Activated CD4-positive, alpha-beta T cell treated with anti-CD3 and anti-CD28 coated beads, Interleukin-2, amount 50 U/mL, for 1 hour (primary cell): ENCODE results near the gene MKRN2OS.

ENCODE experiments used
- DNase-seq: peaks from one replicate; pipeline ENCODE4 v3.0.0-alpha.2; 2020

Gene MKRN2OS

DNA sequence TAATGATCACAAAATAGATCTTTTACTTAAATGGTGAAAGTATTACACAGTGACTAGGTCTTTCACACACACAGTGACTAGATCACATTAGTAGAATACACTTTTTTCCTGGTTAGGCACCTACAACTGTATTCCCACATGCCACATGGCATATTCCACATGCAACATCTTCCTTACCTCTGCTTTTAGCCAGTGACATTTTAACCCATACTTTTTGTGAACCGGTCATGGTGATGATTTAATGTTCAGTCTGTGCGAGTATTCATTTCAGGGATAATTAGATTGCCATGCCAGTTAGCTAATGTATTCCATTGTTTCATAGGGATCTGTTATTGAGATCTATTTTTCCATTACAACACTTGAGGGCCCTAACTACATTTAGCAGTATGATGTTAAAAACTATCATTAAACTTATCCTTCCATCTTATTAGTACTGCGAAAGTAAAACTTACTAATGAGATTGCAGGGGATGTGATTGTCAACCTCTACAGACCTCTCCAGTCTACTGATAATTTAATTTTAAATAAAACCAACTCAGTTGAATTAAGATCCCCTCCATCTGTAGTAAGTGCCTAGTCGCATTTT is 32.7 kb downstream of the MKRN2OS start:
- no peak for DNase-seq

DNA sequence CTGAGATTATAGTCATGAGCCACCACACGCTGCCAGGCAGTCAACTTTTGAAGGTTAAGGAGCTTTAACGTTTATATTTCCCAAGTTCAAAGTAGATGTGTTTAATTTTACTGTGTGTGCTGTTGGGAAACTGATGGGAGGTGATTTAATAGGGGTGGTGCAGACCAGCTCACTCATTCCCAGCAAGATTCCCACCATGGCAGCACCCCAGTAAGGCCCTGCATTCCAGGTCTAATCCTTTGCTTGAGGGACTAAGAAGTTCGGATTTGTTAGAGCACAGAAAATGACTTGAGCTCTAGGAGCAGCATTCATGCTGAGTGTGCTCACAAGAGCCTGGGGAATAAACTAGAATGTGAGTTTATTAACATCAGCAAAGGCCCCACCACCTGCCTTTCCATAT is 35.8 kb downstream of the MKRN2OS start:
- DNase-seq: no peak

DNA sequence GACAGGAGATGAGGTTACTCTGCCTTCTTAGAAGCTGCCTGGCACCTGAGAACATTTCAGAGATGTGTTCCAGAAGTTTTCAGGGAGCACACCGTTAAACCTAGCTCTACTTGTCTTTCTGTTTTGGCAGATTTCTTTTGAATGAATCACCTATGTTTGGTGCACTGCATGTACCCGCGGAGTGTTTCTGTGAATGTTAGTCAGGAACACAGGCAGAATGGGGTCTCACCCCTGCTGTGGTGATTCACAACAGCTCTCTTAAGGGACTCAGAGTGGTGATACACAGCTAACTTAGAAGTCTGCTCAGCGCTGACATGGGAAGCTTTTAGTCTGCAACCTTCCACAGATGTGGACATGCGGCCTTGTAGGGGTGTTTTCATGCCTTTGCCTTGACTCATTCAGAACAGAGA is 37.0 kb downstream of the MKRN2OS start:
- no peak for DNase-seq

- no peak for DNase-seq
Observed at GRCh38 chr3:12507591-12508281, 37.6 kb downstream of the MKRN2OS start.

DNA sequence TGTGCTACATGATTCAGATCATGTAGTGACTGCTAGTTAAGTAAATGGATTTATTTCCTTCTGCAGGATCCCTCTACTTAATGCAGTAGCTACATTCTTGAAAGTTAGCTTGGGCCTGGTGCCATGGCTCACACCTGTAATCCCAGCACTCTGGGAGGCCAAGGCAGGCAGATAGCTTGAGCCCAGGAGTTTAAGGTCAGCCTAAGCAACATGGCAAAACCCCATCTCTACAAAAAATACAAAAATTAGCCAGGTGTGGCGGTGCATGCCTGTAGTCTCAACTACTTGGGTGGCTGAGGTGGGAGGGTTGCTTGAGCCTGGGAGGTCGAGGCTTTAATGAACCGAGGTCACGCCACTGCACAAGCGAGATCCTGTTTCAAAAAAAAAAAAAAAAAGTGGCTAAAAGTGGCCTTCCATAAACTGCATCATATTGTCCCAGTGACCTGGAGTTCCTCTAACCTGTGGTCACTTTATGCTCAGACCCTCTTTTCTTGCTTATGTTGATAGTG is 39.0 kb downstream of the MKRN2OS start:
- no peak for DNase-seq

- no peak for DNase-seq
Observed at GRCh38 chr3:12503126-12503957, 42.0 kb downstream of the MKRN2OS start.

DNA sequence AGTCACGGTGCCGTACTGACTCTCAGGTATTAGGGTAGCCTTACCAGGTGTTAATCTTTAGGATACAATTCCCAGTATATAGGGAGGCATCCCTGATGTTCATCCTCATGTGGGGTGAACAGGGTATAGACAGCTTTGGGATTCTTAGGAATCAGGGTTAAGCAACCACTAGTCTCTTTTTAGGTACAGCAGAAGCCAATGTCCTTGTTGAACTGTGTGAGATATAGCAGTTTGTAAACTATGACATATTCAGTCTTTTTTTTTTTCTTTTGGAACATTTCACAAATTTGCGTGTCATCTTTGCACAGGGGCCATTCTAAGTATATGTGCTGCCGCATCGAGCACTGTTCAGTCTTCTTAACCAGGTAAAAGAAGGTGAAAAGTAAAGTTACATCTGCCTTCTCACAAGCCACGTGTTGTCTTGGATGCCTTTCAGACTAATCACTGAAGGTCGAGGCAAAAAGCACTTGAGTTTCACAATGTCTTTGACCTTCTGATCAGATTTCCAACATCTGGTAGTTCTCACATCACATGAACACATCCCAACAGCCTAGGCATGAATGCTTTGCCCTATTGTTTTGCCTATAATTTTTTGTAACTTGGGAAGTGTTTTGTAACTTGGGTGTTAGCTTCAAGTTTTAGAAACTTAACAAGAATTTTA is 43.8 kb downstream of the MKRN2OS start:
- DNase-seq: no peak

DNA sequence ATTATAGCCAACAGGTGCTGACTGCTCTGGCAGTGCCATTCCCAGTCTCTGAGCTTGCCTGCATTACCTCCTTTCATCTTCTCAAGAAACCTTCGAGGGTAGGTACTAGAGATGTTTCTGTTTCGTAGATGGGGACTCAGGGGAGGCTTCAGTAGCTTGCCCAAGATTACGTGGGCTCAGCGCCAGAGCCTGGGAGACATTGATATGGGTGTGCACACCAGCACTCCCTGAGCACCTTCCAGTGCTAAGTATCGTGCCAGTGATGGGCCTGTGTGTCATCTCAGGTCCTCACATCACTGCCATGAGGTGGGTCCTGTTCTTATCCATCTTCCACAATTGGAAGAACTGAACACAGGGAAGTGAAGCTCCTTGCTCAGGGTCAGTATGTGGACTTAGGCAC is 45.8 kb downstream of the MKRN2OS start:
- DNase-seq: no peak

GRCh38 chr3:12496453-12496761 is 48.9 kb downstream of the MKRN2OS start:
- DNase-seq: no peak

GRCh38 chr3:12495749-12496452 is 49.4 kb downstream of the MKRN2OS start:
- no peak for DNase-seq

DNA sequence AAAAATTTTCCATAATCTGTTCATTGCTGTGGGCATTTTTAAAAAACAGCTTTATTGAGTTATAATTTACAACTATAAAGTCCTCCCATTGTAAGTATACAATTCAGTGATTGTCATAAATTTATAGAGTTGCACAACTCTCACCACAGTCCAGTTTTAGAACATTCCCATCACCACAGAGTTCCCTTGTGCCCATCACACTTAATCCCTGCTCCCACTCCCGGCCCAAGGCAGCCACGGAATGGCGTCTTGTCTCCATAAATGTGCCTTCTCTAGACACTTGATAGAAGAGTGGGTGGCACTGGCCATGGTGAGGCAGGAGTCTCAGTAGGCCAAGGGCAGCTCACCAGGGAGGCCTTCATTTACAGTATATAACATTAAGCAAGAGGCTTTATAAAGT is 54.8 kb downstream of the MKRN2OS start:
- no peak for DNase-seq

DNA sequence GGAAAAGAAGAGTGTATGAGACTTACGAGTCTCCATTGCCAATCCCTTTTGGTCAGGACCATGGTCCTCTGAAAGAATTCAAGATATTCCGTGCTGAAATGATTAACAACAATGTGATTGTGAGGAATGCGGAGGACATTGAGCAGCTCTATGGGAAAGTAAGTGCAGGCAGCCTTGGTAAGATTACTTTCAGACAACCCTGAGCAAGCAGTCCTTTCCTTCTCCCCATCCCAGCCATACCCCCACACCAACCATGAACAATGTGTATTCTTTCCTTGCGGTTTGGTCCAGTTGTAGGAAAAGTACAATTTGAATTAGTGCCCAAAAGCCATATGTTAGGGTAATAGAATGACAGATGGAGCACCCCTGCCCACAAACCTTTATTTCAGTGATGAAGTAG is 55.5 kb downstream of the MKRN2OS start:
- DNase-seq: no peak
